OCI-LY7 (cell line): Measurements from ENCODE around the gene ICAM2.

Experiments
- CTCF ChIP-seq: fragments of 200-600 bp; sonication (generic); conservative IDR thresholded peaks from 2 replicates; pipeline ENCODE4 v1.5.1; 2014; ENCODE audit warnings: mild to moderate bottlenecking, antibody characterized with exemption, low read length, moderate library complexity, mixed read lengths
- EZH2phosphoT487 ChIP-seq: fragments of 200-600 bp; sonication (generic); IDR thresholded peaks from 2 replicates; pipeline ENCODE4 v1.6.1; 2018; ENCODE audit warnings: low read depth, borderline replicate concordance, mild to moderate bottlenecking, mixed run types, antibody characterized with exemption, low read length, moderate library complexity, mixed read lengths

- TF ChIP-seq CTCF, result no peak
- no peak for TF ChIP-seq EZH2phosphoT487
Observed at GRCh38 chr17:63960006-63960405, 60.4 kb downstream of the ICAM2 start.
